Lower leg skin (tissue), 3 donors: ENCODE results near the gene MAGI2.

ENCODE experiments used
- CTCF ChIP-seq, 3 donors: fragments of 450-650 bp; IDR thresholded peaks; one replicate each; pipeline ENCODE4 v1.5.1; 2016; ENCODE audit warnings: antibody characterized with exemption in 3 of 3, mild to moderate bottlenecking in 3 of 3, moderate library complexity in 2 of 3
- POLR2A ChIP-seq, 2 donors: fragments of 450-650 bp; IDR thresholded peaks; one replicate each; pipeline ENCODE4 v1.6.1; 2016 to 2017; ENCODE audit warnings: antibody characterized with exemption in 2 of 2, mild to moderate bottlenecking in 1 of 2, moderate library complexity in 1 of 2

DNA sequence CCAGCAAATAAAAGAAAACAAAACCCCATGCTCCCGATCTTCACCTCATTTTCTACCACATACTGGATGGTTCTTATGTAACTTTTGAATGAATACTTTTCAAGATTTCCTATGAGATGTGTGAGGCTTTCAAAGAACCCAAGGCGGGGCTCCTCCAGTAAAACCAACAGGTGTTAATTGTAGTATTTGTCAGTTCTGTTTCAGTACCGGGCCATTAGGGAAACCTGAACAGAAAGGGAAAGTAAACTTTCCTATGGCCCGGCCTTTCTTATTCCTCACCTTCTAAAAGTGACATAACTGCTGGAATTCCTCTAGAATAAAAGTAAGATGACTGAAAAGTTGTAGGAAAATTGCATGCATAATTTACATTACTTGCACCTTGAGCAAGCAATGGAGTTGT lies 672.9 kb downstream of the MAGI2 start:
- TF ChIP-seq CTCF (IDR thresholded peaks at IDR 0.05) (no peak), POLR2A (IDR thresholded peaks at IDR 0.05) (no peak)
